Measurements from ENCODE around the gene RNF186. TPM values are rescaled to one million over a fixed set of nuclear protein-coding genes. Genes with fewer than 3 reads are reported as not detected.
A peak's percentile ranks its signal among the peaks of the same experiment; 100 is the strongest.

Gene RNF186
- total and polyA plus RNA-seq, 2 of the 13 experiments (the other 11 are each of a cell fraction or from before 2014, with no cell fraction given) = 0.07 to 0.20 TPM

GRCh38 chr1:19815801-19816736 lies 986 bp upstream of the RNF186 start (continued):
- TF ChIP-seq MIER3 (CRISPR knock-in tag; IDR thresholded peaks at IDR 0.05; ENCODE audit: borderline replicate concordance) (0 out of 2 replicates have a peak, but pooled peaks have one; percentile 14), ZSCAN9 (CRISPR knock-in tag; IDR thresholded peaks at IDR 0.05; ENCODE audit: borderline replicate concordance) (peak; percentile 24; the same call in 1 of the 2 replicates), ZNF879 (CRISPR knock-in tag; IDR thresholded peaks at IDR 0.05) (no peak), NFYC (CRISPR knock-in tag; IDR thresholded peaks at IDR 0.05) (0 out of 2 replicates have a peak, but pooled peaks have one; percentile 33), ZUFSP (CRISPR knock-in tag; IDR thresholded peaks at IDR 0.05; ENCODE audit: borderline replicate concordance) (no peak), ATF2 (CRISPR knock-in tag; IDR thresholded peaks at IDR 0.05) (0 out of 2 replicates have a peak, but pooled peaks have one; percentile 21), ZNF276 (CRISPR knock-in tag; IDR thresholded peaks at IDR 0.05; ENCODE audit: low read depth) (peak; percentile 40; the same call in 1 of the 2 replicates), ZNF629 (CRISPR knock-in tag; conservative IDR thresholded peaks at IDR 0.05) (no peak), NFRKB (IDR thresholded peaks at IDR 0.05) (no peak), IRF2 (CRISPR knock-in tag; IDR thresholded peaks at IDR 0.05) (peak; percentile 56; the same call in 1 of the 2 replicates), SALL2 (CRISPR knock-in tag; IDR thresholded peaks at IDR 0.05) (no peak), PPARG (CRISPR knock-in tag; conservative IDR thresholded peaks at IDR 0.05) (0 out of 2 replicates have a peak, but pooled peaks have one; percentile 31), ZNF281 (CRISPR knock-in tag; IDR thresholded peaks at IDR 0.05; ENCODE audit: borderline replicate concordance) (peak; percentile 79), ZFY (CRISPR knock-in tag; IDR thresholded peaks at IDR 0.05) (peak; percentile 40; the same call in 1 of the 2 replicates), HINFP (CRISPR knock-in tag; IDR thresholded peaks at IDR 0.05; ENCODE audit: low read depth) (0 out of 2 replicates have a peak, but pooled peaks have one; percentile 46), ELF3 (CRISPR knock-in tag; IDR thresholded peaks at IDR 0.05) (peak; percentile 41; the same call in 1 of the 2 replicates)

Measured in HepG2 (cell line).